CMK (cell line): ENCODE measurements around the gene SND1.
"Not testable (repeated sequence)": the region's sequence is repeated elsewhere in the genome, so short reads cannot be mapped to it uniquely, and the experiment has no call there.

Source experiments
- DNase-seq: peaks from one replicate; pipeline ENCODE4 v3.0.0-alpha.2; 2010; ENCODE audit warnings: low read depth

Gene SND1

GRCh38 chr7:127889677-127890076 lies 237.7 kb downstream of the SND1 start:
- no peak for DNase-seq

- DNase-seq: no peak
Measured at GRCh38 chr7:127890726-127891125, 238.7 kb downstream of the SND1 start.

GRCh38 chr7:127891144-127891543 lies 239.2 kb downstream of the SND1 start:
- DNase-seq: no peak

GRCh38 chr7:127891854-127892438 lies 240.0 kb downstream of the SND1 start:
- no peak for DNase-seq

- peak; percentile 26 for DNase-seq
Measured at GRCh38 chr7:127892488-127893314, 240.7 kb downstream of the SND1 start.

- DNase-seq: no peak
Measured at GRCh38 chr7:127893547-127893946, 241.6 kb downstream of the SND1 start.

GRCh38 chr7:127894588-127894987 lies 242.6 kb downstream of the SND1 start:
- DNase-seq: no peak

GRCh38 chr7:127895360-127895759 lies 243.4 kb downstream of the SND1 start:
- no peak for DNase-seq

- DNase-seq: no peak
Measured at GRCh38 chr7:127895814-127896280, 243.9 kb downstream of the SND1 start.

GRCh38 chr7:127896659-127897058 lies 244.7 kb downstream of the SND1 start:
- no peak for DNase-seq

GRCh38 chr7:127897704-127898454 lies 245.9 kb downstream of the SND1 start:
- no peak for DNase-seq

- DNase-seq: no peak
Measured at GRCh38 chr7:127899411-127899810, 247.4 kb downstream of the SND1 start.

- DNase-seq: no peak
Measured at GRCh38 chr7:127900141-127900540, 248.1 kb downstream of the SND1 start.

- no peak for DNase-seq
Measured at GRCh38 chr7:127900732-127901685, 249.0 kb downstream of the SND1 start.

- no peak for DNase-seq
Measured at GRCh38 chr7:127901895-127902703, 250.1 kb downstream of the SND1 start.

- DNase-seq: not testable (repeated sequence)
Measured at GRCh38 chr7:127902753-127903152, 250.8 kb downstream of the SND1 start.

GRCh38 chr7:127903892-127904669 lies 252.1 kb downstream of the SND1 start:
- DNase-seq: no peak

- DNase-seq: no peak
Measured at GRCh38 chr7:127904670-127904985, 252.6 kb downstream of the SND1 start.

- no peak for DNase-seq
Measured at GRCh38 chr7:127905021-127905420, 253.0 kb downstream of the SND1 start.
